Thoracic aorta (tissue), 2 donors: ENCODE measurements around the gene COL18A1. TPM values are rescaled to one million over a fixed set of nuclear protein-coding genes. Genes with fewer than 3 reads are reported as not detected.
A peak's percentile ranks its signal among the peaks of the same experiment; 100 is the strongest.

Experiments used
- ATAC-seq: fragments of 150-250 bp; one replicate; pipeline ENCODE4 v1.8.0; 2017; ENCODE audit warnings: low read depth; ENCODE audit not compliant: insufficient number of reproducible peaks, low FRiP score
- DNase-seq: peaks from one replicate; pipeline ENCODE4 v3.0.0-alpha.2; 2020; ENCODE audit warnings: low spot score
- H3K27ac ChIP-seq, 2 donors: fragments of 200-600 bp; sonication (generic); 1 replicate in 1 of 2; 2 replicates in 1 of 2; pipeline ENCODE4 v1.5.1; 2016; ENCODE audit warnings: mild to moderate bottlenecking in 2 of 2, moderate library complexity in 2 of 2
- H3K27me3 ChIP-seq: fragments of 200-600 bp; sonication (generic); replicated peaks from 2 replicates; pipeline ENCODE4 v1.6.0; 2016; ENCODE audit warnings: mild to moderate bottlenecking; ENCODE audit not compliant: insufficient read depth
- H3K36me3 ChIP-seq: fragments of 200-600 bp; sonication (generic); one replicate; pipeline ENCODE4 v1.5.1; 2016
- H3K4me1 ChIP-seq, 2 donors: fragments of 200-600 bp; sonication (generic); 1 replicate in 1 of 2; 2 replicates in 1 of 2; pipeline versions ENCODE4 v1.5.1 to v1.6.0; 2016; ENCODE audit warnings: low read depth in 2 of 2, mild to moderate bottlenecking in 1 of 2; ENCODE audit not compliant: control insufficient read depth in 1 of 2
- H3K4me3 ChIP-seq: fragments of 200-600 bp; sonication (generic); 2 replicates; pipeline ENCODE4 v1.5.1; 2016; ENCODE audit warnings: mild to moderate bottlenecking
- H3K9me3 ChIP-seq: fragments of 200-600 bp; sonication (generic); 2 replicates; pipeline ENCODE4 v1.5.1; 2016
- CTCF ChIP-seq: fragments of 200-600 bp; sonication (generic); IDR thresholded peaks from one replicate; pipeline ENCODE4 v1.5.1; 2019; ENCODE audit warnings: antibody characterized with exemption
- total RNA-seq, 2 donors: library from RNA; depleted of rRNA; stranded (reverse); fragments of >200 nt; gene quantifications; one replicate each; pipeline versions ENCODE4 v1.1.0 to v1.2.3, GENCODE V29; 2016

COL18A1 gene
- total RNA-seq, 2 donors from 2014 or later = 507 to 811 TPM

- no peak for ATAC-seq
- no peaks in the 10 kb centered on the region for H3K36me3 ChIP-seq
- no peaks in the 10 kb centered on the region for H3K9me3 ChIP-seq
- H3K27ac ChIP-seq = peak overlapping the region; percentile 57 to 78
- no peak for DNase-seq
- no peak for TF ChIP-seq CTCF
- no peak overlapping the region for H3K4me3 ChIP-seq
- no peaks in the 10 kb centered on the region for H3K27me3 ChIP-seq
- H3K4me1 ChIP-seq = peaks cover 12 to 85% of the 10 kb centered on the region in 2 donors
Observed at GRCh38 chr21:45417256-45417950, 12.4 kb downstream of the COL18A1 start.

- Histone ChIP-seq H3K9me3 (no peaks in the 10 kb centered on the region), H3K4me3 (peak overlapping the region; percentile 14), H3K36me3 (no peaks in the 10 kb centered on the region), H3K27ac (peak overlapping the region; percentile 57 to 78), H3K27me3 (no peaks in the 10 kb centered on the region), H3K4me1 (peaks cover 12 to 91% of the 10 kb centered on the region in 2 donors)
- no peak for TF ChIP-seq CTCF
- DNase-seq (no peak), ATAC-seq (no peak)
Observed at GRCh38 chr21:45417951-45418300, 13.0 kb downstream of the COL18A1 start.

- Histone ChIP-seq H3K27me3 (no peaks in the 10 kb centered on the region), H3K9me3 (no peaks in the 10 kb centered on the region), H3K4me1 (peaks cover 13 to 93% of the 10 kb centered on the region in 2 donors), H3K4me3 (peak overlapping the region; percentile 14), H3K27ac (peak overlapping the region; percentile 57 to 78), H3K36me3 (no peaks in the 10 kb centered on the region)
- TF ChIP-seq CTCF = no peak
- DNase-seq (no peak), ATAC-seq (no peak)
Observed at GRCh38 chr21:45418301-45419071, 13.5 kb downstream of the COL18A1 start.

- Histone ChIP-seq H3K27me3 (no peaks in the 10 kb centered on the region), H3K36me3 (no peaks in the 10 kb centered on the region), H3K9me3 (no peaks in the 10 kb centered on the region), H3K27ac (peak overlapping the region; percentile 78 to 87), H3K4me3 (no peak overlapping the region), H3K4me1 (peaks cover 15 to 93% of the 10 kb centered on the region in 2 donors)
- no peak for DNase-seq
- ATAC-seq = no peak
- TF ChIP-seq CTCF = no peak
Observed at GRCh38 chr21:45419162-45419561, 14.2 kb downstream of the COL18A1 start.
